Activated CD8-positive, alpha-beta T cell treated with anti-CD3 and anti-CD28 coated beads, Interleukin-2, amount 10 ng/mL, durations not matched to agents 7 days and 5 days (primary cell): ENCODE measurements around the gene MAP3K10. TPM values are rescaled to one million over a fixed set of nuclear protein-coding genes. Genes with fewer than 3 reads are reported as not detected.
A peak's percentile ranks its signal among the peaks of the same experiment; 100 is the strongest.

Experiments used
- ATAC-seq: fragments of 150-1000 bp; cut with Tn5 transposase; one replicate; pipeline ENCODE4 v1.10.0; 2021; ENCODE audit warnings: moderate library complexity
- CTCF ChIA-PET: fragments of 350-600 bp; sonication (Branson Sonifier 250); formaldehyde crosslinking; loops from one replicate; lab custom pipeline; 2021; ENCODE audit warnings: antibody characterized with exemption; lab: Charles Lee
- POLR2A ChIA-PET: fragments of 350-600 bp; sonication (Branson Sonifier 250); formaldehyde crosslinking; loops from one replicate; lab custom pipeline; 2021; ENCODE audit warnings: antibody characterized with exemption; lab: Charles Lee
- DNase-seq: peaks from one replicate; pipeline ENCODE4 v3.0.0-alpha.2; 2020
- H3K27ac Mint-ChIP-seq: one replicate; pipeline ENCODE4 v1.8.0; 2021; ENCODE audit warnings: mild to moderate bottlenecking, mixed read lengths
- H3K27me3 Mint-ChIP-seq: one replicate; pipeline ENCODE4 v1.8.0; 2021; ENCODE audit warnings: low read depth, mixed read lengths
- H3K36me3 Mint-ChIP-seq: one replicate; pipeline ENCODE4 v1.8.0; 2021; ENCODE audit warnings: low read depth, mixed read lengths
- H3K4me1 Mint-ChIP-seq: one replicate; pipeline ENCODE4 v1.8.0; 2021; ENCODE audit warnings: low read depth, mixed read lengths
- H3K4me3 Mint-ChIP-seq: one replicate; pipeline ENCODE4 v1.8.0; 2021; ENCODE audit warnings: mild to moderate bottlenecking, mixed read lengths
- H3K9me3 Mint-ChIP-seq: one replicate; pipeline ENCODE4 v1.8.0; 2022; ENCODE audit warnings: mixed read lengths; ENCODE audit not compliant: insufficient read depth
- total RNA-seq, 2 experiments: library from RNA; stranded (reverse); gene quantifications; one replicate each; pipeline ENCODE4 v1.2.3, GENCODE V29; 2021

Gene MAP3K10
- total RNA-seq, 2 experiments from 2014 or later = 16.2 to 18.4 TPM

GRCh38 chr19:40247735-40248262 lies 56.6 kb downstream of the MAP3K10 start:
- Mint-ChIP-seq H3K4me1 (peaks cover 2% of the 10 kb centered on the region), H3K27ac (peak overlapping the region; percentile 57), H3K4me3 (no peak overlapping the region), H3K36me3 (peaks cover 9% of the 10 kb centered on the region), H3K9me3 (no peaks in the 10 kb centered on the region), H3K27me3 (no peaks in the 10 kb centered on the region)
- POLR2A ChIA-PET = no interaction called here
- CTCF ChIA-PET = no interaction called here
- ATAC-seq (no peak), DNase-seq (no peak)

- H3K4me3 Mint-ChIP-seq = no peak overlapping the region
- ATAC-seq = no peak
- POLR2A ChIA-PET = no interaction called here
- H3K27me3 Mint-ChIP-seq = no peaks in the 10 kb centered on the region
- H3K27ac Mint-ChIP-seq = no peak overlapping the region
- H3K4me1 Mint-ChIP-seq = peaks cover 2% of the 10 kb centered on the region
- DNase-seq = no peak
- CTCF ChIA-PET = no interaction called here
- H3K9me3 Mint-ChIP-seq = no peaks in the 10 kb centered on the region
- peaks cover 20% of the 10 kb centered on the region for H3K36me3 Mint-ChIP-seq
Observed at GRCh38 chr19:40249201-40249600, 58.0 kb downstream of the MAP3K10 start.

DNA sequence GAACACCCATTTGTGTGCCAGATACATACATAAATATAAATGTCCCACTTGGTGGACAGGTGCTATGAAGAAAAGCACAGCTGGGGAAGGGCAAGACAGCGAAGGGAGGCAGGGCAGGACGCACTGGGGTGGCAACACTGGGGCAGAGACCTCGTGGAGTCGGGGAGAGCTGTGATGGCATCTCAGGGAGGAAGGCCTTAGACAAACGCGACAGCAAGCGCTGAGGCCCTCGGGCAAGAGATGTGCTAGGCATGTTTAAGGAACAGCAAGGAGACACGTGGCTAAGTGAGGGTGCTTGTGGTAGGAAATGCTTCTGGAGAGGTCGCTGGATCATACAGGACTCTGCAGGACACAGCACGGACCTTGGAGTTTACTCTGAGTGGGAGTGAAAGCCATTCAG lies 58.6 kb downstream of the MAP3K10 start:
- Mint-ChIP-seq H3K4me3 (no peak overlapping the region), H3K4me1 (peaks cover 2% of the 10 kb centered on the region), H3K27me3 (no peaks in the 10 kb centered on the region), H3K27ac (peak overlapping the region; percentile 15), H3K9me3 (no peaks in the 10 kb centered on the region), H3K36me3 (peaks cover 22% of the 10 kb centered on the region)
- ChIA-PET CTCF (no interaction called here), POLR2A (no interaction called here)
- DNase-seq (no peak), ATAC-seq (no peak)

GRCh38 chr19:40251244-40251643 lies 60.0 kb downstream of the MAP3K10 start:
- H3K36me3 Mint-ChIP-seq = peaks cover 34% of the 10 kb centered on the region

DNA sequence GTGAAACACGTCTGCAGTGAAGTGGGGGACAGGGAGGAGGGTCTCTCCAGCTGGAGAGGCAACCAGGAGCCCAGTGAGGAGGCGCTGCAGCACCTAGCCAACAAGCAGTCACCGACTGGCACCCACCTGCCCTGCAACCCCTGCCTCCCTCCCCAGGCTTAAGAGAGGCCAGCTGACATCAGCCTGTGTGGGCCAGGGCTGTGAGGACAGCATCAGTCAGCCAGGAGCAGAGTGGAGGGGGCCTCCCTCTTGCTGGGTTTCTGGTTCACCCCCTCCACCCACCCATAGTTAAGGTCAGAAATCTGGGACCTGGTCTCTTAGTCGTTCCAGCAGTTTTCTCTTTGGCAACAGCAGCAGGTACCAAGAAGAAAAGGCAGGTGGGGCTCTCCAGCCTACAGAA lies 60.8 kb downstream of the MAP3K10 start:
- no peak overlapping the region for H3K27ac Mint-ChIP-seq
- no peak overlapping the region for H3K4me3 Mint-ChIP-seq
- no peaks in the 10 kb centered on the region for H3K27me3 Mint-ChIP-seq
- ChIA-PET POLR2A (no interaction called here), CTCF (no interaction called here)
- peaks cover 35% of the 10 kb centered on the region for H3K36me3 Mint-ChIP-seq
- DNase-seq (no peak), ATAC-seq (no peak)
- H3K9me3 Mint-ChIP-seq = no peaks in the 10 kb centered on the region
- peaks cover 2% of the 10 kb centered on the region for H3K4me1 Mint-ChIP-seq

More at GRCh38 chr19:40251244-40251643, 60.0 kb downstream of the MAP3K10 start:
- no peaks in the 10 kb centered on the region for H3K27me3 Mint-ChIP-seq
- no peak for ATAC-seq
- no peaks in the 10 kb centered on the region for H3K9me3 Mint-ChIP-seq
- no peak overlapping the region for H3K27ac Mint-ChIP-seq
- DNase-seq = no peak
- POLR2A ChIA-PET = no interaction called here
- peaks cover 2% of the 10 kb centered on the region for H3K4me1 Mint-ChIP-seq
- H3K4me3 Mint-ChIP-seq = no peak overlapping the region
- CTCF ChIA-PET = no interaction called here

- H3K36me3 Mint-ChIP-seq = peaks cover 35% of the 10 kb centered on the region
- H3K9me3 Mint-ChIP-seq = no peaks in the 10 kb centered on the region
- H3K4me3 Mint-ChIP-seq = no peak overlapping the region
- no peaks in the 10 kb centered on the region for H3K27me3 Mint-ChIP-seq
- peaks cover 3% of the 10 kb centered on the region for H3K4me1 Mint-ChIP-seq
- POLR2A ChIA-PET = no interaction called here
- no peak overlapping the region for H3K27ac Mint-ChIP-seq
- no peak for ATAC-seq
- CTCF ChIA-PET = no interaction called here
- no peak for DNase-seq
Observed at GRCh38 chr19:40252395-40252794, 61.2 kb downstream of the MAP3K10 start.

DNA sequence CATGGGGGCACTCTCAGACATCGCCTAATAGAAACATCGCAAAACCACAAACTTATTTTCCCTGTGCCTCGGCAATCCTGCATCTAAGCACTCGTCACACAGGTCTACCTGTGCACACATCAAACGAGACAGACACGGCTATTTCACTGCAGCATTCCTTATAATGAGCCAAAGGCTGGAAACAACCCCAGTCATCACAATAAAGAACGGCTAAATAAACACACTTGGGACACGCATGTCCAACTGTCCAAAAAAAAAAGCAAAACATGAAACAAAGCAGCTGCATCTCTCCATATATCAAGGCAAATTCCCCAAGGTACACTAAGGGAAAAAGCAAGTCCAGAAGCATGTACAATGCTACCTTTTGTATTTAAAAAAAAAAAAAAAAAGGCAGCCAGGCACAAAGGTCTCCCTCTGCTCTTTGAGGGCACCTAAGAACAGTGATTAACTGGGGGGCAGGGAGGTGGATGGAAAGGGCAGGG lies 62.4 kb downstream of the MAP3K10 start:
- peaks cover 5% of the 10 kb centered on the region for H3K4me1 Mint-ChIP-seq
- H3K27ac Mint-ChIP-seq = no peak overlapping the region
- ATAC-seq (no peak), DNase-seq (no peak)
- ChIA-PET POLR2A (no interaction called here), CTCF (interaction anchor here (1.0 kb wide), 2 partner anchors 35 to 112 kb away, joined by 3 read pairs; partner anchors contain the start of gene TTC9B)
- no peak overlapping the region for H3K4me3 Mint-ChIP-seq
- peaks cover 39% of the 10 kb centered on the region for H3K36me3 Mint-ChIP-seq
- no peaks in the 10 kb centered on the region for H3K9me3 Mint-ChIP-seq
- no peaks in the 10 kb centered on the region for H3K27me3 Mint-ChIP-seq

GRCh38 chr19:40254714-40255418 lies 63.6 kb downstream of the MAP3K10 start:
- Mint-ChIP-seq H3K9me3 (no peaks in the 10 kb centered on the region), H3K36me3 (peaks cover 36% of the 10 kb centered on the region), H3K4me3 (no peak overlapping the region), H3K27me3 (no peaks in the 10 kb centered on the region), H3K4me1 (peaks cover 3% of the 10 kb centered on the region), H3K27ac (no peak overlapping the region)
- ATAC-seq (no peak), DNase-seq (no peak)
- ChIA-PET CTCF (interaction anchor here (1.1 kb wide), 1 partner anchor 51 kb away, joined by 3 read pairs; no protein-coding TSS in a partner anchor), POLR2A (no interaction called here)

DNA sequence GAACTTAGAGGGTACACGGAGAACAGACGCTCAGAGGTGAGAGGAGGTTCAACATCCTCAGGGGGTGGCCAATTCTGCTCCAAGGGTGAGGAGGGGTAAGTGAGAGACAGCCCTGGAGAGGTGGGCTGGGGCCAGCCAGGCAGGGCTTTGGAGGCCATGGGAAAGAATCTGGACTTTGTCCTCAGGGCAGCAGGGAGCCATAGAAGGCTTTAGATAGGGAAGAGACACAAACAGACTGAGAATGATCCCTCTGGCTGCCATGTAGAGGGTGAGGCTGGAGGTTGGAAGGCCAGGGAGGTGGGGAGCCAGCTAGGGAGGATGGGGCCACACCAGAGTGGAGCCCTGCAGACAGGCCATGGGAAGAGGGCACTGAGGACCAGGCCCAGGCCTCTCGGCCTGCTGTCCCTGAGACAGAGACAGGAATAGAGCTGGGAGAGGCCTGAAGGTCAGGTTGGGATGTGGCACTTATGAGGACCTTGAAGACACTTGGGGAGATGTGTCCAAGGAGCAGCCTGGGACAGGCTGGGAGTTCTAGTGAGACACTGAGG lies 64.5 kb downstream of the MAP3K10 start:
- POLR2A ChIA-PET = interaction anchor here (0.6 kb wide), 1 partner anchor 29 kb away, joined by 3 read pairs; no protein-coding TSS in a partner anchor
- Mint-ChIP-seq H3K4me1 (peaks cover 3% of the 10 kb centered on the region), H3K36me3 (peaks cover 33% of the 10 kb centered on the region), H3K27me3 (no peaks in the 10 kb centered on the region), H3K27ac (peak overlapping the region; percentile 3), H3K9me3 (no peaks in the 10 kb centered on the region), H3K4me3 (no peak overlapping the region)
- DNase-seq (no peak), ATAC-seq (no peak)
- CTCF ChIA-PET = no interaction called here

DNA sequence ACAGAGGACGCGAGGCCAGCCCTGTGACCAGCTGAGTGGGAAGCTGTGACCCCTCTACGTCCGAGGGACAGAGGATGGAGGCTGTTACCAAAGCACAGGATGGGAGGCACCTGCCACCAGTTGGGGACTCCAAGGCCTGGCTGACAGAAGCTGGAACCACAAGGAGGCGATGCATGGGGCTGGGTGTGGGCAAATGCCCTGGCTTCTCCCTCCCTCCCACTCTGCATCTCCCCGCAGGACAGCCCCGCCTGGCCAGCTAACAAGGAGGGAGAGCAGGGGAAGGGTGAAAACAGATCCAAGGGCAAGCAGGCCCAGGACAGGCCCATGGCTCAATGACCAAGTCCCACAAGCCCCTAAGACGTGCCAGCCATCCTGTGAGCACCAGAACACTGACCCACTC lies 65.3 kb downstream of the MAP3K10 start:
- Mint-ChIP-seq H3K4me1 (peaks cover 3% of the 10 kb centered on the region), H3K27ac (no peak overlapping the region), H3K4me3 (no peak overlapping the region), H3K9me3 (no peaks in the 10 kb centered on the region), H3K36me3 (peaks cover 38% of the 10 kb centered on the region), H3K27me3 (no peaks in the 10 kb centered on the region)
- POLR2A ChIA-PET = interaction anchor here (0.6 kb wide), 1 partner anchor 80 kb away, joined by 3 read pairs; no protein-coding TSS in a partner anchor
- no peak for DNase-seq
- CTCF ChIA-PET = interaction anchor here (0.7 kb wide), 1 partner anchor 91 kb away, joined by 3 read pairs; no protein-coding TSS in a partner anchor
- no peak for ATAC-seq

GRCh38 chr19:40257096-40257517 lies 65.9 kb downstream of the MAP3K10 start:
- ChIA-PET CTCF (interaction anchor here (0.7 kb wide), 1 partner anchor 91 kb away, joined by 3 read pairs; no protein-coding TSS in a partner anchor), POLR2A (interaction anchor here (0.6 kb wide), 1 partner anchor 80 kb away, joined by 3 read pairs; no protein-coding TSS in a partner anchor)
- no peak for DNase-seq
- ATAC-seq = no peak
- Mint-ChIP-seq H3K27me3 (no peaks in the 10 kb centered on the region), H3K4me1 (peaks cover 3% of the 10 kb centered on the region), H3K27ac (no peak overlapping the region), H3K4me3 (no peak overlapping the region), H3K9me3 (no peaks in the 10 kb centered on the region), H3K36me3 (peaks cover 41% of the 10 kb centered on the region)

DNA sequence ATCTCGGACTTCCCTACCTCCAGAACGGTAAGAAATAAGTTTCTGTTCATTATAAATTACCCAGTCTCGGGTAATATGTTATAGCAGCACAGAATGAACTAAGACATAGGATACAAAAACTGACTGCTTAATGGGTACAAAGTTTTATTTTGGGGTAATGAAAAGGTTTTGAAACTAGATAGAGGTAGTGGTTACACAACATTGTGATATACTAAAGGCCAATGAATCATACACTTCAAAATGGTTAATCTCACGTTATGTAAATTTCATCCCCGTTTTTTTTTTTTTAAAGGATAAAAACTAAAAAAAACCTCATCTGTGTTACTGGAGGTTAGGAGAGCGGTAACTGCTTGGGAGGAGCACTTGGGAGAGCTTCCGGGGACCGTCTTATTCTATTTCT lies 70.4 kb downstream of the MAP3K10 start:
- Mint-ChIP-seq H3K27me3 (no peaks in the 10 kb centered on the region), H3K27ac (no peak overlapping the region), H3K4me1 (peaks cover 3% of the 10 kb centered on the region), H3K9me3 (no peaks in the 10 kb centered on the region), H3K4me3 (no peak overlapping the region), H3K36me3 (peaks cover 39% of the 10 kb centered on the region)
- no peak for ATAC-seq
- ChIA-PET CTCF (no interaction called here), POLR2A (no interaction called here)
- no peak for DNase-seq
